Peyer's patch (tissue), 4 donors: ENCODE data around the gene RTP4. TPM values are rescaled to one million over a fixed set of nuclear protein-coding genes. Genes with fewer than 3 reads are reported as not detected.
"Not testable (repeated sequence)": the region's sequence is repeated elsewhere in the genome, so short reads cannot be mapped to it uniquely, and the experiment has no call there.

Experiments used
- DNase-seq, 3 donors: peaks; one replicate each; pipeline ENCODE4 v3.0.0-alpha.2; 2017 to 2019
- H3K27ac ChIP-seq, 4 donors: fragments of 200-600 bp; sonication (generic); one replicate each; pipeline ENCODE4 v1.5.1; 2016 to 2019
- H3K27me3 ChIP-seq, 2 donors: fragments of 200-600 bp; sonication (generic); one replicate each; pipeline ENCODE4 v1.5.1; 2019
- H3K36me3 ChIP-seq, 3 donors: fragments of 200-600 bp; sonication (generic); one replicate each; pipeline ENCODE4 v1.5.1; 2016 to 2019
- H3K4me1 ChIP-seq, 4 donors: fragments of 200-600 bp; sonication (generic); one replicate each; pipeline ENCODE4 v1.5.1; 2016 to 2019
- H3K4me3 ChIP-seq, 4 donors: fragments of 200-600 bp; sonication (generic); 1 replicate in 3 of 4; 2 replicates in 1 of 4; pipeline ENCODE4 v1.5.1; 2016 to 2019; ENCODE audit warnings: mild to moderate bottlenecking in 1 of 4
- H3K9me3 ChIP-seq, 4 donors: fragments of 200-600 bp; sonication (generic); one replicate each; pipeline ENCODE4 v1.5.1; 2016 to 2019; ENCODE audit warnings: mild to moderate bottlenecking in 1 of 4
- CTCF ChIP-seq, 6 experiments: fragments of 450-650 bp in 4 of 6; fragments of 200-600 bp in 2 of 6; sonication (generic) in 1 of 6; IDR thresholded peaks; one replicate each; pipeline ENCODE4 v1.5.1; 2017 to 2019; ENCODE audit warnings: antibody characterized with exemption in 6 of 6, mild to moderate bottlenecking in 3 of 6, moderate library complexity in 1 of 6
- POLR2A ChIP-seq, 2 donors: fragments of 450-650 bp; IDR thresholded peaks; one replicate each; pipeline ENCODE4 v1.5.1; 2017; ENCODE audit warnings: antibody characterized with exemption in 2 of 2, mild to moderate bottlenecking in 2 of 2, moderate library complexity in 2 of 2
- total RNA-seq, 4 donors: library from RNA; depleted of rRNA; stranded (reverse); fragments of >200 nt; gene quantifications; one replicate each; pipeline ENCODE4 v1.1.0, GENCODE V29; 2016

The RTP4 gene
- total RNA-seq, 4 donors from 2014 or later: 3.5 to 12.4 (median 5.6) TPM

- Histone ChIP-seq H3K27me3 (no peaks in the 10 kb centered on the region), H3K36me3 (no peaks in the 10 kb centered on the region), H3K9me3 (no peaks in the 10 kb centered on the region), H3K4me3 (no peak overlapping the region), H3K4me1 (no peaks in the 10 kb centered on the region), H3K27ac (no peak overlapping the region)
- no peak for DNase-seq
- TF ChIP-seq POLR2A (IDR thresholded peaks at IDR 0.05): no peak
- no peak for TF ChIP-seq CTCF (IDR thresholded peaks at IDR 0.05)
These were observed 28.5 kb downstream of the RTP4 start for GRCh38 chr3:187396661-187397060.

GRCh38 chr3:187398955-187399354 is 30.8 kb downstream of the RTP4 start:
- Histone ChIP-seq H3K27ac (no peak overlapping the region), H3K27me3 (no peaks in the 10 kb centered on the region), H3K4me1 (no peaks in the 10 kb centered on the region), H3K9me3 (no peaks in the 10 kb centered on the region), H3K4me3 (no peak overlapping the region), H3K36me3 (no peaks in the 10 kb centered on the region)
- DNase-seq: no peak
- TF ChIP-seq POLR2A (IDR thresholded peaks at IDR 0.05) (no peak), CTCF (IDR thresholded peaks at IDR 0.05) (no peak)

GRCh38 chr3:187400756-187401155 is 32.6 kb downstream of the RTP4 start:
- no peak overlapping the region for H3K27ac ChIP-seq
- H3K4me1 ChIP-seq: no peaks in the 10 kb centered on the region
- DNase-seq: no peak
- H3K27me3 ChIP-seq: no peaks in the 10 kb centered on the region
- no peaks in the 10 kb centered on the region for H3K36me3 ChIP-seq
- H3K4me3 ChIP-seq: no peak overlapping the region
- no peaks in the 10 kb centered on the region for H3K9me3 ChIP-seq
- TF ChIP-seq CTCF (IDR thresholded peaks at IDR 0.05): no peak
- no peak for TF ChIP-seq POLR2A (IDR thresholded peaks at IDR 0.05)

DNA sequence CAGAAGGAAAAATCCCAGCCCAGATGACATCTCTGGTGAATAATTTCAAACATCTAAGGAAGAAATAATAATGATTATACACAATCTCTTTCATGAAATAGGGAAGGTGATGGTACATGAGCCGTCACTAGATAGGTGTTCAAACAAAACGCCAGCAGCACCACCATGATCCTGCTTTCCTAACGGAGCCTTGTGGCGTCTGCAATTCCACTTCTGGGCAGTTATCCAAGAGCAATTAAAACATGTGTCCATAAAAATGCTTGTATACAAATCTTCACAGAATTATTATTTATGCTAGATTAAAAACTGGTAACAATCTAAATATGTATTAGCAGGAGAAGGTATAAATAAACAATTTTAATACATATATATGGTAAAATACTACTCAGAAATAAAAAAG is 33.7 kb downstream of the RTP4 start:
- TF ChIP-seq CTCF (IDR thresholded peaks at IDR 0.05) (no peak), POLR2A (IDR thresholded peaks at IDR 0.05) (no peak)
- no peak for DNase-seq
- Histone ChIP-seq H3K4me3 (no peak overlapping the region), H3K36me3 (no peaks in the 10 kb centered on the region), H3K27ac (no peak overlapping the region), H3K9me3 (no peaks in the 10 kb centered on the region), H3K27me3 (no peaks in the 10 kb centered on the region), H3K4me1 (no peaks in the 10 kb centered on the region)

DNA sequence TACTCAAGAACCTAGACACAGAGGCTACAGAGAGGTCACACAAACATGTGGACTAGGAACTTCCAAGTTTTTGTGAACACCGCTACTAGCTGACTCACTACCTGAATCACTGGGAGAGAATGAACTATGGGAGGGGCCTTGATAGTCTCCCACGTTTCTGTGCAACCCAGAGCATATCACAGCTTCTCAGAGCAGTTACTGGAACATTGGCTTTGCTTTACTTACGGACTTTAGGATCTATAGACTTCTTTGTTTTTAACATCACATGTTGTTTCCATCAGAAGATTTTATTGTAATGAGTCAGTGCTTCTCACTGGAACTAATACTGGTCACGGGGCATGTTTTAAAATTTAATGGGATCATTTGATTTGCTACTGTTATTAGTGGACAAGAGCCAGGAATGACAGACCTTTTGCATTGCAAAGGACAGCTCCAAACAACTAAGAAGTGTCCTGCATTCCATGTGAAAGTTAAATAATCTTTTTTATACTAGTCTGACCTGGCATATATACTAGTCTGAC is 35.6 kb downstream of the RTP4 start:
- H3K9me3 ChIP-seq: no peaks in the 10 kb centered on the region
- H3K36me3 ChIP-seq: no peaks in the 10 kb centered on the region
- no peak overlapping the region for H3K27ac ChIP-seq
- no peaks in the 10 kb centered on the region for H3K4me1 ChIP-seq
- H3K4me3 ChIP-seq: no peak overlapping the region
- DNase-seq: no peak
- H3K27me3 ChIP-seq: no peaks in the 10 kb centered on the region
- TF ChIP-seq POLR2A (IDR thresholded peaks at IDR 0.05) (no peak), CTCF (IDR thresholded peaks at IDR 0.05) (no peak)

DNA sequence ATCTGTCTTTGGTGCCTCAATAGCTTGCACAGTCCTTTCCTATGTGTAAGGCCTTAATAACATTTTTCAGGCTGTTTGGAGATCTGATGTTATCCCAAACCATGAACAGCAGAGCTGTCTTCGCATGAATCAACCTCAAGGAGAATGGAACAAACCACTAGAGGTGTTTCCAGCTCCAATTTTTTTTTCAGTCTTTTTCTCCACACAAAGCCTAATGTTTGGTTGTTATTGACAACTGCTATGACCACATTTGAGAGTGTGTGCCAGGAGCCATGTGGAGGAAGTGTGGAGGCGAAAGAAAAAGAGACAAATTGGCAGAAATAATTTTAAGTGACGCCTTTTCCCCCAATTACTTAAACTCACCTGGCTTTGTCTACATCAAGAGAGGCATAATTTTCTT is 38.7 kb downstream of the RTP4 start:
- no peak for DNase-seq
- H3K4me1 ChIP-seq: no peaks in the 10 kb centered on the region
- TF ChIP-seq CTCF (IDR thresholded peaks at IDR 0.05) (no peak), POLR2A (IDR thresholded peaks at IDR 0.05) (no peak)
- no peaks in the 10 kb centered on the region for H3K27me3 ChIP-seq
- H3K4me3 ChIP-seq: no peak overlapping the region
- no peaks in the 10 kb centered on the region for H3K36me3 ChIP-seq
- H3K27ac ChIP-seq: no peak overlapping the region
- H3K9me3 ChIP-seq: no peaks in the 10 kb centered on the region

DNA sequence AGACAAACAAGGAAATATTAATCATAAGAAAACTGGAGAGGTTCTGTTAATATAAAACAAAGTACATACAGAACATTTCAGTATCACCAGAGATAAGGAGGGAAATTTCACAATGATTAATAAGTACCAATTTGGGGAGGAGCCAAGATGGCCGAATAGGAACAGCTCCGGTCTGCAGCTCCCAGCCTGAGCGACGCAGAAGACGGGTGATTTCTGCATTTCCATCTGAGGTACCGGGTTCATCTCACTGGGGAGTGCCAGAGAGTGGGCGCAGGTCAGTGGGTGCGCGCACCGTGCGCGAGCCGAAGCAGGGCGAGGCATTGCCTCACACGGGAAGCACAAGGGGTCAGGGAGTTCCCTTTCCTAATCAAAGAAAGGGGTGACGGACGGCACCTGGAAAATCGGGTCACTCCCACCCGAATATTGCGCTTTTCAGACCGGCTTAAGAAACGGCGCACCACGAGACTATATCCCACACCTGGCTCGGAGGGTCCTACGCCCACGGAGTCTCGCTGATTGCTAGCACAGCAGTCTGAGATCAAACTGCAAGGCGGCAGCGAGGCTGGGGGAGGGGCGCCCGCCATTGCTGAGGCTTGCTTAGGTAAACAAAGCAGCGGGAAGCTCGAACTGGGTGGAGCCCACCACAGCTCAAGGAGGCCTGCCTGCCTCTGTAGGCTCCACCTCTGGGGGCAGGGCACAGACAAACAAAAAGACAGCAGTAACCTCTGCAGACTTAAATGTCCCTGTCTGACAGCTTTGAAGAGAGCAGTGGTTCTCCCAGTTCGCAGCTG is 44.0 kb downstream of the RTP4 start:
- not testable (repeated sequence) for H3K4me3 ChIP-seq, H3K4me1 ChIP-seq, H3K27ac ChIP-seq, DNase-seq, H3K27me3 ChIP-seq, H3K36me3 ChIP-seq, H3K9me3 ChIP-seq
